ENCODE data around the gene PSTPIP2.
A peak's percentile ranks its signal among the peaks of the same experiment; 100 is the strongest.
"Not testable (repeated sequence)": the region's sequence is repeated elsewhere in the genome, so short reads cannot be mapped to it uniquely, and the experiment has no call there.

PSTPIP2 gene

DNA sequence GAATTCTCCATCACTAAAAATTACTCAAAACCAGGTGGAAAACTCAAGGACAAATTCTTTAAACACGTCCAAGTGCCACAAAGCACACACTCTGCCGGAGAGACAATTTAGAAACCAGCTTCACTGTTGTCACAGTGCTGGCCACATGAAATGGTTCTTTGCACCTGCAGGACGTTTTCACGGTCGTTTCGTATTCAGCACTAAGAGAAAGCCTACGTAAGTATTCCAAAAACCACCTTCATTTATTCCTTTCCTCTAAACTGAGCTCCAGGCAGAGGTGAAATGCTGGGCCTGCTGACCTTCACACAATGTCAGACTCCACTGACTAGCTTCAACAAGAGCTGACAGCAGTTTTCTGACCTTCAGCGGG is 25.4 kb upstream of the PSTPIP2 start:
- TF ChIP-seq, protein P1, sequence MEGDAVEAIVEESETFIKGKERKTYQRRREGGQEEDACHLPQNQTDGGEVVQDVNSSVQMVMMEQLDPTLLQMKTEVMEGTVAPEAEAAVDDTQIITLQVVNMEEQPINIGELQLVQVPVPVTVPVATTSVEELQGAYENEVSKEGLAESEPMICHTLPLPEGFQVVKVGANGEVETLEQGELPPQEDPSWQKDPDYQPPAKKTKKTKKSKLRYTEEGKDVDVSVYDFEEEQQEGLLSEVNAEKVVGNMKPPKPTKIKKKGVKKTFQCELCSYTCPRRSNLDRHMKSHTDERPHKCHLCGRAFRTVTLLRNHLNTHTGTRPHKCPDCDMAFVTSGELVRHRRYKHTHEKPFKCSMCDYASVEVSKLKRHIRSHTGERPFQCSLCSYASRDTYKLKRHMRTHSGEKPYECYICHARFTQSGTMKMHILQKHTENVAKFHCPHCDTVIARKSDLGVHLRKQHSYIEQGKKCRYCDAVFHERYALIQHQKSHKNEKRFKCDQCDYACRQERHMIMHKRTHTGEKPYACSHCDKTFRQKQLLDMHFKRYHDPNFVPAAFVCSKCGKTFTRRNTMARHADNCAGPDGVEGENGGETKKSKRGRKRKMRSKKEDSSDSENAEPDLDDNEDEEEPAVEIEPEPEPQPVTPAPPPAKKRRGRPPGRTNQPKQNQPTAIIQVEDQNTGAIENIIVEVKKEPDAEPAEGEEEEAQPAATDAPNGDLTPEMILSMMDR (IDR thresholded peaks at IDR 0.05): no peak
- Histone ChIP-seq H3K27me3 (ENCODE audit: control insufficient read depth, insufficient read depth, low read length) (no peaks in the 10 kb centered on the region), H3K9ac (peak overlapping the region; percentile 67), H3K4me1 (peaks cover 14% of the 10 kb centered on the region), H3K4me3 (ENCODE audit: low read depth, low read length) (peak overlapping the region; percentile 92), H3K79me2 (peaks cover 34% of the 10 kb centered on the region), H3K4me2 (ENCODE audit: low read length) (peak overlapping the region; percentile 97), H3K27ac (peak overlapping the region; percentile 94), H2AFZ (peak overlapping the region; percentile 99), H3K9me3 (ENCODE audit: control insufficient read depth, low read length) (no peaks in the 10 kb centered on the region), H3K36me3 (ENCODE audit: control insufficient read depth, insufficient read depth, low read length) (peaks cover 5% of the 10 kb centered on the region)

GRCh38 chr18:46096651-46097300 is 24.7 kb upstream of the PSTPIP2 start:
- Histone ChIP-seq H2AFZ (no peak overlapping the region), H3K9me3 (ENCODE audit: control insufficient read depth, low read length) (no peaks in the 10 kb centered on the region), H3K27me3 (ENCODE audit: control insufficient read depth, insufficient read depth, low read length) (no peaks in the 10 kb centered on the region), H3K36me3 (ENCODE audit: control insufficient read depth, insufficient read depth, low read length) (peaks cover 5% of the 10 kb centered on the region), H3K4me1 (peaks cover 14% of the 10 kb centered on the region), H3K9ac (no peak overlapping the region), H3K79me2 (peaks cover 37% of the 10 kb centered on the region), H3K4me3 (ENCODE audit: low read depth, low read length) (peak overlapping the region; percentile 92), H3K4me2 (ENCODE audit: low read length) (peak overlapping the region; percentile 97), H3K27ac (peak overlapping the region; percentile 94)
- TF ChIP-seq, protein P1 (IDR thresholded peaks at IDR 0.05): no peak

- Histone ChIP-seq H3K36me3 (ENCODE audit: control insufficient read depth, insufficient read depth, low read length) (peaks cover 5% of the 10 kb centered on the region), H3K27ac (no peak overlapping the region), H3K9ac (no peak overlapping the region), H3K4me2 (ENCODE audit: low read length) (peak overlapping the region; percentile 97), H3K9me3 (ENCODE audit: control insufficient read depth, low read length) (no peaks in the 10 kb centered on the region), H2AFZ (no peak overlapping the region), H3K79me2 (peaks cover 47% of the 10 kb centered on the region), H3K27me3 (ENCODE audit: control insufficient read depth, insufficient read depth, low read length) (no peaks in the 10 kb centered on the region), H3K4me3 (ENCODE audit: low read depth, low read length) (peak overlapping the region; percentile 43), H3K4me1 (peaks cover 21% of the 10 kb centered on the region)
- TF ChIP-seq, protein P1 (IDR thresholded peaks at IDR 0.05): no peak
Observed at GRCh38 chr18:46095532-46095931, 23.5 kb upstream of the PSTPIP2 start.

DNA sequence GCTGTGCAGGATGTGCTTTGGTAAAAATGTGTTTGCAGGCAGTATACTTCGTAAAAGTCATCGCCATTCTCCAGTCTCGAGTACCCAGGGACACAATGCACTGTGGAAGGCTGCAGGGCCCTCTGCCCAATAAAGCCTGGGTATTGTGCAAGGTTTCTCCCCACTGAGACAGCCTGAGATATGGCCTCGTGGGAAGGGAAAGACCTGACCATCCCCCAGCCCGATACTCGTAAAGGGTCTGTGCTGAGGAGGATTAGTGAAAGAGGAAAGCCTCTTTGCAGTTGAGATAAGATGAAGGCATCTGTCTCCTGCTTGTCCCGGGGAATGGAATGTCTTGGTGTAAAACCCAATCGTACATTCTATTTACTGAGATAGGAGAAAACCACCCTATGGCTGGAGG is 16.4 kb upstream of the PSTPIP2 start:
- Histone ChIP-seq H3K79me2 (peaks cover 24% of the 10 kb centered on the region), H3K4me1 (peaks cover 24% of the 10 kb centered on the region)
- not testable (repeated sequence) for H3K27me3 ChIP-seq (ENCODE audit: control insufficient read depth, insufficient read depth, low read length); H3K4me2 ChIP-seq (ENCODE audit: low read length); H3K4me3 ChIP-seq (ENCODE audit: low read depth, low read length); H3K9ac ChIP-seq; H2AFZ ChIP-seq; H3K27ac ChIP-seq; H3K36me3 ChIP-seq (ENCODE audit: control insufficient read depth, insufficient read depth, low read length); H3K9me3 ChIP-seq (ENCODE audit: control insufficient read depth, low read length)

GRCh38 chr18:46084431-46084830 is 12.4 kb upstream of the PSTPIP2 start:
- H3K9ac ChIP-seq: no peak overlapping the region
- H3K27ac ChIP-seq: peak overlapping the region; percentile 5
- peaks cover 3% of the 10 kb centered on the region for H3K79me2 ChIP-seq
- H3K4me3 ChIP-seq (ENCODE audit: low read depth, low read length): no peak overlapping the region
- H3K36me3 ChIP-seq (ENCODE audit: control insufficient read depth, insufficient read depth, low read length): no peaks in the 10 kb centered on the region
- no peaks in the 10 kb centered on the region for H3K27me3 ChIP-seq (ENCODE audit: control insufficient read depth, insufficient read depth, low read length)
- H3K9me3 ChIP-seq (ENCODE audit: control insufficient read depth, low read length): no peaks in the 10 kb centered on the region
- no peak overlapping the region for H2AFZ ChIP-seq
- H3K4me2 ChIP-seq (ENCODE audit: low read length): no peak overlapping the region
- peaks cover 14% of the 10 kb centered on the region for H3K4me1 ChIP-seq
- TF ChIP-seq, protein P1 (IDR thresholded peaks at IDR 0.05): no peak

Measured in parathyroid adenoma (tissue), 2 donors.